Suprapubic skin (tissue), 4 donors: ENCODE results near the gene SYNM.

ENCODE experiments used
- EP300 ChIP-seq: sonication (generic); formaldehyde crosslinking; IDR thresholded peaks from one replicate; pipeline ENCODE4 v1.6.1; 2017; ENCODE audit warnings: antibody characterized with exemption
- POLR2A ChIP-seq, 2 donors: fragments of 450-650 bp; IDR thresholded peaks; one replicate each; pipeline ENCODE4 v1.6.1; 2017; ENCODE audit warnings: antibody characterized with exemption in 2 of 2, mild to moderate bottlenecking in 2 of 2, moderate library complexity in 2 of 2
- POLR2AphosphoS5 ChIP-seq, 3 donors: sonication (generic); formaldehyde crosslinking; IDR thresholded peaks; one replicate each; pipeline ENCODE4 v1.6.1; 2017; ENCODE audit warnings: antibody characterized with exemption in 3 of 3
- TF ChIP-seq, protein P1 (sequence below), 2 donors: fragments of 200-600 bp in 1 of 2; fragments of 450-650 bp in 1 of 2; sonication (generic) in 1 of 2; IDR thresholded peaks; one replicate each; pipeline ENCODE4 v1.5.1; 2016 to 2019; ENCODE audit warnings: antibody characterized with exemption in 2 of 2, mild to moderate bottlenecking in 1 of 2, moderate library complexity in 1 of 2

DNA sequence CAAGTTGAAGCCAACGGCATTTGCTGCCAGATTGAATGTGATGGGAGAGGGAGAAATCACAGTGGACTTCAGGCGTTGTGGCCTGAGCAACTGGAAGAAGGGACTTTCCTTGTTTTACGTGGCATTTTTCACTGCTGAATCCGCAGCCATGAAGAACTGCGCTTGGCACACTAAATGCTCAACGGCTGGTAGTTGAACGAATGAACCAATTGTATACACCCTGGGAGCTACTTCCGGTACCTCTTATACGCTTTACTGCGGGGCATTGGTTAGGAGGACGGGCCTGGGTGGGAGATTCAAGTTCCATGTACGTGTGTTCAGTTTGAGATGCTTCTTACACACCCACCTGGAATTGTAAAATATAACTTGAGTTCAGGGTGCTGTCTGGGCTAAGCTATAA, 5.2 kb downstream of the SYNM start:
- TF ChIP-seq, protein P1, sequence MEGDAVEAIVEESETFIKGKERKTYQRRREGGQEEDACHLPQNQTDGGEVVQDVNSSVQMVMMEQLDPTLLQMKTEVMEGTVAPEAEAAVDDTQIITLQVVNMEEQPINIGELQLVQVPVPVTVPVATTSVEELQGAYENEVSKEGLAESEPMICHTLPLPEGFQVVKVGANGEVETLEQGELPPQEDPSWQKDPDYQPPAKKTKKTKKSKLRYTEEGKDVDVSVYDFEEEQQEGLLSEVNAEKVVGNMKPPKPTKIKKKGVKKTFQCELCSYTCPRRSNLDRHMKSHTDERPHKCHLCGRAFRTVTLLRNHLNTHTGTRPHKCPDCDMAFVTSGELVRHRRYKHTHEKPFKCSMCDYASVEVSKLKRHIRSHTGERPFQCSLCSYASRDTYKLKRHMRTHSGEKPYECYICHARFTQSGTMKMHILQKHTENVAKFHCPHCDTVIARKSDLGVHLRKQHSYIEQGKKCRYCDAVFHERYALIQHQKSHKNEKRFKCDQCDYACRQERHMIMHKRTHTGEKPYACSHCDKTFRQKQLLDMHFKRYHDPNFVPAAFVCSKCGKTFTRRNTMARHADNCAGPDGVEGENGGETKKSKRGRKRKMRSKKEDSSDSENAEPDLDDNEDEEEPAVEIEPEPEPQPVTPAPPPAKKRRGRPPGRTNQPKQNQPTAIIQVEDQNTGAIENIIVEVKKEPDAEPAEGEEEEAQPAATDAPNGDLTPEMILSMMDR (IDR thresholded peaks at IDR 0.05), result no peak
- TF ChIP-seq POLR2AphosphoS5 (IDR thresholded peaks at IDR 0.05), result no peak
- no peak for TF ChIP-seq POLR2A (IDR thresholded peaks at IDR 0.05)
- TF ChIP-seq EP300, result no peak
